Hepatocyte (in vitro differentiated cells): ENCODE results near the gene RIN2.

Experiments
- CTCF ChIP-seq: fragments of 200-600 bp; sonication (generic); IDR thresholded peaks from 2 replicates; pipeline ENCODE4 v1.5.1; 2016; ENCODE audit warnings: antibody characterized with exemption, mild to moderate bottlenecking; ENCODE audit not compliant: poor library complexity
- EZH2 ChIP-seq: fragments of 200-600 bp; sonication (generic); IDR thresholded peaks from 2 replicates; pipeline ENCODE4 v1.6.1; 2016; ENCODE audit warnings: antibody characterized with exemption, mild to moderate bottlenecking, borderline replicate concordance

GRCh38 chr20:19768325-19768842 is 10.3 kb downstream of the RIN2 start:
- TF ChIP-seq CTCF (no peak), EZH2 (no peak)
